Measurements from ENCODE around the gene GAGE1. TPM values are rescaled to one million over a fixed set of nuclear protein-coding genes. Genes with fewer than 3 reads are reported as not detected.
"Not testable (repeated sequence)": the region's sequence is repeated elsewhere in the genome, so short reads cannot be mapped to it uniquely, and the experiment has no call there.

GAGE1 gene
- total RNA-seq = not detected in 2 replicates

GRCh38 chrX:49598720-49599119 is at the start of gene GAGE1:
GAGE1 (plus strand) TSS chrX:49599020; CDS start chrX:49600175, 1,155 bp downstream.
- not testable (repeated sequence) for DNase-seq (ENCODE audit: low read depth in 2 of 2)

GRCh38 chrX:49550989-49551388 is 47.8 kb upstream of the GAGE1 start, which contains the start of gene GAGE12E:
GAGE12E (plus strand) TSS chrX:49551289; CDS start chrX:49552444, 1,155 bp downstream.
- DNase-seq (ENCODE audit: low read depth in 2 of 2) = not testable (repeated sequence)

GRCh38 chrX:49560542-49560941 is 38.3 kb upstream of the GAGE1 start, which contains the start of gene GAGE12F:
GAGE12F (plus strand) TSS chrX:49560842; CDS start chrX:49561997, 1,155 bp downstream.
- DNase-seq (ENCODE audit: low read depth in 2 of 2) = not testable (repeated sequence)

GRCh38 chrX:49568728-49569127 is 30.1 kb upstream of the GAGE1 start:
- DNase-seq (ENCODE audit: low read depth in 2 of 2) = not testable (repeated sequence)

GRCh38 chrX:49569152-49569551 is 29.7 kb upstream of the GAGE1 start:
- DNase-seq (ENCODE audit: low read depth in 2 of 2) = not testable (repeated sequence)

- not testable (repeated sequence) for DNase-seq (ENCODE audit: low read depth in 2 of 2)
These were observed 28.7 kb upstream of the GAGE1 start, which contains the start of gene GAGE12G for GRCh38 chrX:49570100-49570499. GAGE12G (plus strand) TSS chrX:49570400; CDS start chrX:49571555, 1,155 bp downstream.

GRCh38 chrX:49579649-49580048 is 19.2 kb upstream of the GAGE1 start, which contains the start of gene GAGE12H:
GAGE12H (plus strand) TSS chrX:49579949; CDS start chrX:49581104, 1,155 bp downstream.
- not testable (repeated sequence) for DNase-seq (ENCODE audit: low read depth in 2 of 2)

GRCh38 chrX:49589196-49589595 is 9.6 kb upstream of the GAGE1 start, which contains the start of gene GAGE2A:
GAGE2A (plus strand) TSS chrX:49589496; CDS start chrX:49590651, 1,155 bp downstream.
- not testable (repeated sequence) for DNase-seq (ENCODE audit: low read depth in 2 of 2)

- not testable (repeated sequence) for DNase-seq (ENCODE audit: low read depth in 2 of 2)
These were observed 8.9 kb upstream of the GAGE1 start for GRCh38 chrX:49589769-49590478.

- DNase-seq (ENCODE audit: low read depth in 2 of 2) = not testable (repeated sequence)
These were observed 8.3 kb upstream of the GAGE1 start for GRCh38 chrX:49590488-49590887.

GRCh38 chrX:49610718-49611310 is 12.0 kb downstream of the GAGE1 start:
- peak in 1 of 2 donors; percentile 3 for DNase-seq (ENCODE audit: low read depth in 2 of 2)

- DNase-seq (ENCODE audit: low read depth in 2 of 2) = no peak
These were observed 19.8 kb downstream of the GAGE1 start for GRCh38 chrX:49618574-49618973.

GRCh38 chrX:49627086-49627777 is 28.4 kb downstream of the GAGE1 start:
- peak in 1 of 2 donors; percentile 30 for DNase-seq (ENCODE audit: low read depth in 2 of 2)

GRCh38 chrX:49644991-49645637 is 46.3 kb downstream of the GAGE1 start:
- no peak for DNase-seq (ENCODE audit: low read depth in 2 of 2)

GRCh38 chrX:49656533-49656932 is 57.7 kb downstream of the GAGE1 start:
- no peak for DNase-seq (ENCODE audit: low read depth in 2 of 2)

Other genes starting within 250 kb of the GAGE1 start
- gene GAGE12C, start 66.8 kb upstream of the GAGE1 start, total RNA-seq = not detected in 2 replicates
- gene GAGE12D, start 57.3 kb upstream of the GAGE1 start, total RNA-seq = not detected in 2 replicates
- not detected in 2 replicates for gene GAGE12E, start 47.7 kb upstream of the GAGE1 start, total RNA-seq
- not detected in 2 replicates for gene GAGE12F, start 38.2 kb upstream of the GAGE1 start, total RNA-seq
- not detected in 2 replicates for gene GAGE12G, start 28.6 kb upstream of the GAGE1 start, total RNA-seq
- not detected in 2 replicates for gene GAGE12H, start 19.1 kb upstream of the GAGE1 start, total RNA-seq
- gene GAGE2A, start 9.5 kb upstream of the GAGE1 start, total RNA-seq = not detected in 2 replicates
- not detected in 2 replicates for gene PAGE1, start 97.0 kb downstream of the GAGE1 start, total RNA-seq
- gene PAGE4, start 230.3 kb downstream of the GAGE1 start, total RNA-seq = not detected in 2 replicates